ENCODE data around the gene FADS6.

Gene FADS6

DNA sequence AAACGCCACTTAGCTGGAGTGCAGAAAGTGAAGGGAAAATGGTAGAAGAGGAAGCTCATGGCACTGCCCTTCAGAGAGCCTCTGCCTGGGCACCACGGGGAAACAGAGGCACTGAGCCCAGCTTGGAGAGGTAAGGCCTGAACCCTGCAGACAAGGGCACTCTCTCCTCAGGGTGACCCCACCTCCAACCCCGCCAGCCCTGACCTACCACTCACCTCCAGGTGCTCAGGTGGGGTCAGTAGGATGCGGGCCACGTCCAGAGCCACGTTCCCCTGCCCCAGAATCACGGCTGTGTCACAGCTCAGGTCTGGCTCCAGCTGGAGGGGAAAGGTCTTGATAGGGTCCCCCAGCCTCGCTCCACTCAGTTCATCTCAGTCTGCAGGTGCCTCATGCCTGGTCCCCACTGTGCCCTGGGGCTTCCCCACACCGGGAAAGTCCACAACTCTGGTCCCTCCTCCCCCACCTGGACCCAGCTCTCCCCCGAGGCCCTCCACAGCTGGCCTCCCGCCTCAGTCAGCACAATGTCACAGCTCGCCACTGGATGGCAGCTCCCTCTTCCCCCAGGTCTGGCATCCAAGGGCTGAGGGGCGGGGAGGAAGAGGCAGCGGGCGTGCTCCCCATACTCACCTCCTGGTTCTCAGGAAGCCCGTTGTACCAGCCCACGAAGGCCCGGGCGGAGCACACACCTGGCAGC is 27.8 kb downstream of the FADS6 start:
- DNase-seq, result no peak

DNA sequence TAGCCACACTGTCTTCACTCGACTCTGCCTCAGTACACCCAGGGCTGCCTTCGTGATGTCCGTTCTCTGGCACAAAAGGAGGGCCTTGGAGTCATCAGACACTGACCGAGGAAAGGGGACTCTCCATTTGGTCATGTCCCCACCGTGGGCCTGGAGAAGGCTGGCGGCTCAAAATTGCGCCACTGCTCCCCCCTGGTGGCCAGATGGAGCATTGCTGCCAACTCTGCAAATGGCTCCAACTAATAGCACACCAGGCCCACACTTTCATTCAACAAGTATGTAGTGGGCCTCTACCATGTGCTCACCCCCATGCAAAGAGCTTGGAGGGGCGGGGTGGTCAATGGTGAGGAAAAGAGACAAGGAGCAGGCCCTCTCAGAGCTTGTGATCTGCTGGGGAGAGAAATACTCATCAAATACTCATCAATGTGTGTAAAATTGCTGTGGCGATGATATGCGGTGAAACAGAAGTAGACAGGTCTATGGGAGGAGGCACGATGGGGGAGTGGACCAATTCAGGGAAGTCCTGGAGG is 28.5 kb downstream of the FADS6 start:
- DNase-seq, result no peak

DNA sequence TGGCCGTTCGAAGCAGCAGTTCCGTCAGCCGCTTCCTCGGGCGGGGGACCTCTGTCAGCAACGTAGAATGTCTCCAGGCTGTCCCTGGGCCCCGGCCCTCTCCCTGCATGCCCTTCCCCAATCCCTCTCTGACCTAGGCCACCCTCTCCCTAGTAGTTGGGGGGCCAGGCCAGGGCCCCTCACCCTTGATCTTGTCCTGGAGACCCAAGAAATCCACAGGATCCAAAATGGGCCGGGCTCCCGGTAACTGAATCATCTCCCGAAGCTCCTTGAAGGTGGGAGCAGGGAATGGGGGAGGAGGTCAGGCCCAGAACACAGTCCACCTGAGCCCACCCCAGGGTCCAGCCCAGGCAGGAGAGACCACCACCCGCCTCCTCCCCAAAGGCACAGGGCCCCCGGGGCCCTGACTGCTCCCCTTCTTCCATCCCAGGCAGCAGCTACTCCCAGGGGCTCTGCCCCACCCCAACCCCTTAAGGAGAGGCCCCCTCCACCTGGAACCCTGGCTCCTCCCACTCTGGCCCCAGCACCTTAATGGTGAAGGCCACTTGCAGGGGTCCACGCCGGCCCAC is 29.1 kb downstream of the FADS6 start:
- DNase-seq, result no peak

DNA sequence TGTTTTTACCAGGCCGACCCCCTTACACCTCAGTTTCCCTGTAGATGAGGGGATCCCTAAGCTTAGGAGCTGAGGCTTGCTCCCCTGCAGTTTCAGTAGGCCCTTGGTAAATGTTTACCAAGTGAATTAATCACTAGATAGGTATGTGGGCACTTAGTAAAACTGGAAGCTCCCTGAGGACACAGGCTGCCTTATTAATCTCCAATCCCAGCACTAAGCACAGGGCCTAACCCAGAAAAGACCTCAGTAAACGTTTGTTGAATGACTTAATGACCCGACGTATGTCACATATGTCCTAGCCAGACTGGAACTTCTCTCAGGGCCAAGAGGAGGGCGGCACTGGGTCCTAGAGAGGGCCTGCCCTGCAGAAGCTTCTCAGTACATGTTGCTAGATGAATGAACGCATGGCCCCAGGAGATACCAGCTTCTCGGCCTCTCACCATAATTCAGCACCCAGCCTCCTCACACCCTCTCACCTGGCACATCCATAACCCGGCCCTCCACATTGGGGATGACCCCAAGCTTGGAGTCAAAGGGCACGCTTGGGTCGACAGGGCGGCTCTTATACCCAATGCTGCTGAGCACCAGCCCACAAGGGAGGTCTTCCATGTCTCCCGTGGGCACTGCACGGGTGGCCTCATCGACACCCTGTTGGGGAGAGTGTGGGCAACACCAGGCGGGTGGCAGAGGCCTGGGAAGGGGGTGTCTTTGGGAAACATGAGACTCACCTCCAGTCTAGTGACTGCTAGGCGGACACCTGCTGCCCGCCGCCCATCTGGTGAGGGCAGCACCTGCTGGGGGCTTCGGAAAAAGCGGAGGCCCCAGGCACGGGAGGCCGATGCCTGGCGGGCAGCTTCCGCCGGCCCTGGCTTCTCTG is 29.8 kb downstream of the FADS6 start:
- no peak for DNase-seq

DNA sequence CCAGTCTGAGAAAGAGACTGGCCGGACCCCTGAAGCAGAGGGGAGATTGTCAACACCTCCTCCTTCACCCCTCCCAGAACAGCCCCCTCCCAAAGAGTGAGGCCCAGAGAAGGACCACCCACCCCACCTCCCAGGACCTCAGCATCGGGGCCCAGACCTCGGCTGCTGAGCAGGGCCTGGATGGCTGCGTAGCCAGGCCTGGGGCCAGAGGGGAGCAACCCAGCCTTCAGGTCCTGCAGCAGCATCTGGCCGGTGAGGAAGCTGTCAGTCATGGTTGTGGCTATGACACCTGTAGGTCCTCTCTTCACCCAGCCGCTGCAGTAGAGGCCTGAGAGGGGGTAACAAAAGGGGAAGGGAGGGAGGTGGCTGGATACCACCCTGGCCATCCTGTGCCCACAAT is 30.5 kb downstream of the FADS6 start:
- no peak for DNase-seq

DNA sequence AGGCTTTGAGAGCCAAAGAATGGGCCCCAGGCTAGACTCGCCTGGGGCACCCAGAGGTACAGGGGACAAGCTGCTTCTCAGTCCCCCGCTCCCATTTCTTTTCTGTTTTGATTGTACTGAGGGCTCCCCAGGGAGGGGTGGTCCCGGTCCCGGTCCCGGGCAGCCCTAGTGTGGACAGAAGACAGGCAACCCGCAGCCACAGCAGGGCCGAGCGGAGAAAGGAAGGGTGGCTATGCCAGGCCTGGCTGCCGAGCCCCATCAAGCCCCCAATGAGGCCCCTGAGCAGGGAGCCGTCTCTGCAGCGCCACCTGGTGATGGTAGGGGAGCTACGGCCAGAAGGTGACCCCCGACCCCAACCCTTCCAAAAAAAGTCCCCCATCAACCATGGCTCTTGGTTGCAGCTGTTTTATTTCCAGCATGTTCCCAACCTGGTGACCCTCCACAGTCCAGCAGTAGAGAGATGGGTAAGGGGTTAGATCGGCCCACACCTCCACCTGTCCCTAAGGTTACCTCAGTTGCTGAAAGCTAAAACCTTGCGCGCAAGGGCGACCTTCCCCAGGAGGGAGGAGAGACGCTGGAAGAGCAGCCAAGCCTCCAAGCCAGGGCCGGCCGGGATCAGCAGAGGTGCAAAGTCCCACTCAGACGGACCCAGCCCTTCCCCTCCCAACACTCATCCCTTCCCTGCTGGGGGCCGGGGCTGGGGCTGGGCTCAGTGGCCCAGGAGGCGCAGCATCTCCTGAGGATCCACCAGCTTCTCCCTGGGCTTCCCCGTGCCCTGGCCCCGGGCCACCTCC is 31.1 kb downstream of the FADS6 start:
- no peak for DNase-seq

DNA sequence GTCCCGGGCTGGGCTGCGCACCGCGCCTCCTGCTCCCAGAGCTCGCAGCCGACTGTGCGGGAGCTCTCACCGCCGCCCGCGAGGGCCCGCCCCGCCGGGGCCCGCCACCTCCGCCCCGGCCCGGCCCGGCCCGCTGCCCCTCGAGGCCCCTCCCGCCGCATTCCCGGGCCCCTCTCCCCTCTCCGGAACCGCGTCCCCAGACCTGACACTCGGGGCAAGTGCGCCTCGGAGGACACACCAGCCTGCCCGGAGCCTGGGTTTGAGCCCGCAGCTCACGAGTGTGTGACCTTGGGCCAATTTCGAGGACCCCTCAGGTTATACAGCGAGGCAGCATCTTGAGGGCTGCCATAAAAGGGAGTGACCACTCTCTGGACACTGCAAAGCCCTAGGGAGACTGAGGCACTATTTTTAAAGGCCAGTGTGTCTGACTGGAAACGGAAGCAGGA is 31.7 kb downstream of the FADS6 start:
- no peak for DNase-seq

DNA sequence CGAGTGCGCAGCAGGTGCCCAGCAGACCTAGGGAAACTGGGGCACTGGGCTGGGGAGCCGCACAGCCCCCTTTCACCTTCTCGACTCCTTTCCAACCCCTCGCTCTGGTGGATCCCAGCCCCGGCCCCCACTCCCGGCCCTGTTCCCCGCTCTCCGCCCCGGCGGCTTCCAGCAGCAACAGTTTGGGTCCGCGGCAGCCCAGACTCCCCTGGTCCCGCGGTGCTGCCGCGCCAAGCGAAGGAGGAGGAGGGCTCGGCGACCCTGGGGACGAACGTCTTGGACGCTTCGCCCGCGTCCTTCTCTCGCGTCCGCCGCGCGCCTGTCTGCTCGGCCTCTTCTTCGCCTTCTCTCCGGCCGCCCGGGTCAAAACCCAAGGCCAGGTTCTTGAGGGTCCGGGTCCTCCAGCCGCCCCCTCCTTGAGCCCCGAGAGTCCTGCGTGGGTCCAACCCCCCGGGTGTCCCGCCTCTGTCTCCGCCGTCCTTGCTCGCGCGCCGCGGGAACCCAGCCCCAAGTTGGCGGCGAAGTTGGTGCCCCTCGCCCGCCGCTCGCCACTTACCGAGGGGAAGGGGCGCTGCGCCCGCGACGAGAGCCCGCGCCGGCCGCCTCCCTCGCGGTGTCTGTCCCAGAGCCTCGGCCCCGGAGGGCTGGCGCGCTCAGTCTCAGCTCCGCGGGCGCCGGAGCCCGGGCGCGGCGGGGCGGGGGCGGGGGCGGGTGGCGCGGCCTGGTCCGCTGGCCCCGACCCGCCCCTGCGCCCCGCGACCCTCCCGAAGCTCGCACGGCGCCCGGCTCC is 32.4 kb downstream of the FADS6 start:
- DNase-seq, result no peak

DNA sequence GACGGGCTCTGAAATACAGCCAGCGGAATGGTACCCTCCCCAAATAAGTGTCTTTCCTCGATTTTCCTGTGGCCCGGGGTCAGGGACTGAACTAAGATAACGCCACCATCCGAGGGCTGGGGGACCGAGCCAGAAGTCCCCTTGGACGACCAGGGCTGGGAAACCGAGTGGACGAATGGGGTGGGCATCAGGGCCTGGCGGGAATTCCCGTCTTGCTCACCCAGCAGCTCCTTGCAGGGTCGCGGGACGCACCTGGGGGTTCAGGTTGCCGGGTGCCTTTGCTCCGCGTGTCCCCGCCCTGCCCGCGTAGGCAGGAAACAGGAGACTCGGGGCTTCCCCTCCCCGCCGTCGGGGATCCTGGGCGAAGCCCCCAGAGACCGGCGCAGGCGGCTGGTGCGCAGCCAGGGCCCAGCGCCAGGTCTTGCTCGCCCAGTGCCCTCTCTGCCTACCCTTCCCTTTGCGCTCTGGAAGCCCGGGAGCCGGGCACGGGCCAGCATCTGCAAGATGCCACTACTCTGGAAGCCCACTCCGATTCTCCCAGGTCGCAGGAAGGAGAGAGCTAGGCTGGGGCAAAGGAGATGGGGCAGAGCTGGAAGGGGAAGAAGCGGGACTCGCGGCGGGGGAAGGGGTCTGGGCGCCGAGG is 33.1 kb downstream of the FADS6 start:
- no peak for DNase-seq

DNA sequence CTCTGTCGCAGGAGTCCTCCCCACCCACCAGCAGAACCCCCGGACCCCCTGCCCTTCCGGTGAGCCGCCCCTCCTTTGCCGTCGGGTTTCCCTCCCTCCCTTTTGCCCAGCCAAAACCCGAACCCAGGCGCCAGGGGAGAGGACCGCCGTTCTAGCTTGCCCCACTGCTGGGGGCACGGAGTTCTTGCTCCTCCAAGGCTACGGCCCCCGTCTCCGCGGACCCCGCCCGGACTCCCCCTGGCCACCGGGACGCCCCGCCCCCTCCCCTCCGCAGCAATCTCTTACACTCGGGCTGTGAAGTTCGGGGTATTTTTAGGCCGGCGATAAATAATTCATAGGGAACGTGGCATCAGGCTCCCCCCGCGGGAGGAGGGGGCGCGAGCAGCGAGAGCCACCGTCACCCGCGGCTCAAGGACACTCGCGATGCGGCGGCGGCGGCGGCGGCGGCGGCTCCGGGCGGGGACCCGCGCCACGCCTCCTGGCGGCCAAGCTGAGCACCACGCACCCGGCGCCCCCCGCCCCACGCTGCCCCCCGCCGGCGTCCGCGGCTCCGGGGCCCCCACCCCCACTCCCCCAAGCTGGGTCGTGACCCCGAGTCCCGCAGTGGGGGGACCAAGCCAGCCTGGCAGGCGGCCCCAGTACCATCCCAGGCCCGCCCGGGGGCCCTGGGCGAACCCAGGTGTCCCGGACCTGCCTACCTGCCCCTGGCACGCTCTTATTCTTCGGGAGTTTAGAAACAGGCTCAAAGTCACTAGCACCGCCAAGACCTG is 33.8 kb downstream of the FADS6 start, which contains the start of gene GRIN2C:
Gene GRIN2C (minus strand): TSS at position 427 of the 770 bp plus-strand sequence. CDS start 4,793 bp downstream, outside the sequence.
- DNase-seq, result no peak

DNA sequence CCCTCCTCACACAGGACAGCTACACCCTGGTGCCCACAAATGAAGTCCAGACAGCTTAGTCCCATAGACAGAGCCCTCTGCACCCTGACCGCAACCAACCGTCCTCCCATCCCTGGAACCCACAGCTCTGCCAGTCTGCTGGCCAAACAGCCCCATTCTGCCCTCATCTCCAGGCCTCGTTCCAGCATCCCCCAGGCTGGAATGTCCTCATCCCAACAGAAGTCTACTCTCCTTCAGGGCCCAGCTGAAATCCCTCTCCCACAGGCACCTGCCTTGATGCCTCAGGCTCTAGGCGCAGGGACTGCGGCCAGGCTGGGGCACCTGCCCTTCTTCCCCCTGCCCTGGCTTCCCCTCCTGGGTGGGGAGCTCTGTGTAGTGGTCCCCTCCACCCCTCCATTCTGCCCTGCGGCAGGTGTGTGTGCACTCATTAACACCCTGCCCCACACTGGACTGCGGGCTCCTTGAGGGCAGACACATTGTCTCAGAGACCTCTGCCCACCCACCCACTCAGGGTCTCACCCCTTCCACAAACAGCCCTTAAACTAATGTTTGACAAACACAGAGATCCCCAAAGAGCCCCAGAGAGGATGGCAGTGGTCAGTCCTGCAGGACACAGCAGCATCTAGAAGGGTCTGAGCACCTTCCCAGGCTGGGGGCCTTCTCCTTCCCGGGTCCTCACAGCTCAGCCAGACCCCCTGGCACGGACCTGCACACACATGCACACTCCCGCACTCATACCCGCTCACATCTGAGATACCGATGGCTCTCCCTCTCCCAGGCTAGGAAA is 34.6 kb downstream of the FADS6 start:
- DNase-seq, result no peak

DNA sequence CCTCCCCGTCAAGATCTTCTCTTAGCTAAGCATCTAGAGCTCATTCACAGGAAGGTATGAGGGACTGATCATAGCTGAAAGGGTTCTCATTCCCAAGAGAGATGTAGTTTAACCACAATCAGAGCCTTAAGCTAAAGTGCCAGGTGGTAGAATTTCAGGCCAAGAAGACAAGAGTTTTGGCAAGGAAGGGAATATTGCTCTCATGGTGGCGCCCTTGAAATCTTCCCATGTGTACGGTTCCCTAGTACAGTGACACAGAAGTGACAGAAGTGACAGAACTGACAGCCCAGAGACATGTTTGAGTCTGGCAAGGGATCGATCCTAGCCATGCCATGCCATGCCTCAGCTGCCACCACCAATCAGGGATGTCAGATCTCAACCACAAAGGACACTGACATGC is 36.2 kb downstream of the FADS6 start:
- DNase-seq, result no peak

DNA sequence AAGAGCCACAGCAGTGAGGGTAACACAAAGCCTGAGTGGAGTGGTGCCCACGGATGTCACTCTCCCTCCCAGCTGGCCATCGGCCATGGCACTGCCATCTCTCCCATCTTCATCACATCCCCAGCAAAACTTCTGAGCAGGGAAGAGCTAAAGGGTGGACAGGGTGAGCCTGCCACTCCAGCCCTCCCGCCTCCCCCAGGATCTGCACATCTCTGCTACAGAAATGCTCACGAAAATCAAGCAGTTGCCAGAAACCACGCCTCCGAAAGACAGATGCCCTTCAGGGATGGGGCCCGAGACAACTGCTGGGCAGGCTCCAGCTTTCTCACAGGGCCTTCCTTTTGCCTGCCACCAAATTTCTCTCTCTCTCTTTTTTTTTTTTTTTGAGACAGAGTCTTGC is 37.3 kb downstream of the FADS6 start:
- no peak for DNase-seq

DNA sequence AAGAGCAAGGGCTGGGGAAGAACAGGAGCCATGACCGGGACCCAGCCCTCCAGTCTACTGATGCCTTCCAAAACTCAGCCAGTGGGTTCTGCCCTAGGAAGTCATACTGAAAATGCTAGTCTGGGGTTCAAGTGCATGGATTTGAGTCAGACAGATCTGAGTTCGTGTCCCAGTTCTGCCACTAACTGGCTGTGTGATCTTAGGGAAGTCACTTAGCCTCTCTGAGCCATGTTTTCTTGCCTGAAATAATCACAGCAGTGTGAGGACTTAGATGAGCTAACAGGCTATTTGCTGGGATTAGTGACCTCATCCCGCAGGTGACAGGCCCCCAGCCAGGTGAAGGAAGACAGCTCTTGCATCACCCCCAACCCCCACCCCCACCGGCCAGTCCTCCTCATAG is 38.1 kb downstream of the FADS6 start:
- no peak for DNase-seq

DNA sequence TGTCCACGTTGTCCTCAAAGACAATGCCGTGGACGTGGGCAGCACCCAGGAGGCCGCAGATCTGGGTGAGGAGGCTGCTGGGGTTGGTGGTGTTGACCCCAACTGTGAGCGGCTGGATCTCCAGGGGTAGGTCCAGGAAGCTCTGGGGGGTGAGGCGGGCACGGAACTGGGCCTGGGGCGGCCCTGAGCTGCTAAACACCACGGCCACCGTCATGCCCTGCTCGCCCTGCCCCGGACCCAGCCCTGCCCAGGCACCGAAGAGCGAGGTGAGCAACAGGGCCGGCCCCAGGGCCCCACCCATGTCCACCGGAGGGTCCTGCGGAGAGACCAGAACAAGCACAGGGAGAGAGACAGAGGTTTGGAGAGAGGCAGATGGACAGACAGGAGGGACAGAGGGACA is 38.6 kb downstream of the FADS6 start:
- DNase-seq, result no peak

DNA sequence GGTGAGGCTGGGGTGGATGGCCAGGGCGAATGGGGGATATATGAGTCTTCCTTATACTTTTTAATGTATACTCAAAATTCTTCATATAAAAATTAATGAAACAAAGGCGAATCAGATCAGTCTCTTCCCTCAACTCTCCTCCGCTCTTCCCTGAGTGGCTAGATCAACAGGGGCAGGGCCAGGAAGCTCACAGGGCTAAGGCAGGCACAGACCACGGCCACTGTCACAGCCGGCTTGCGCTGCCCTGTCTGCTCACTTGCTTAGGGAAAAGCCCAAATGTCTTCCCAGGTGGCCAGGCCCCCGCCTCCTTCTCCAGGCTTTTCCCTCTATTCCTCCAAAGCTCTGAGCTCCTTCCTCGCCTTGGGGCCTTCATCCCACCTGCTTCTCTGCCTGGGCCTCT is 39.8 kb downstream of the FADS6 start:
- no peak for DNase-seq

DNA sequence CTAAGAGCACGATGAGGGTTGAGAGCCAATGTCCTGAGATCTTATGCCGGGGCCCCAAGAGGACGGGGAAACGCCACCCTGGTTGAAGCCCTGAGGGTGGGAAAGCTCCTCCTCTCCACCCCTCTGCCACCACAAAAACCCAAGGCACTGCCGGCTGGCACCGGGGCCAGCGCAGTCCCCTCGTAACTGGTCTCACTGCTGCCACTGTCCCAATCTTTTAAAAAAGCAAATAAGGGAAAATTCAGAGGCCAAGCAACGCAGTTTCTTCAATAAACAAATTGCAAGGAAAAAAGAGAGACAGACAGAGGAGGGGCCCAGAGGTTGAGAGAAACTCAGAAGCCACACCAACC is 40.4 kb downstream of the FADS6 start:
- DNase-seq, result no peak

DNA sequence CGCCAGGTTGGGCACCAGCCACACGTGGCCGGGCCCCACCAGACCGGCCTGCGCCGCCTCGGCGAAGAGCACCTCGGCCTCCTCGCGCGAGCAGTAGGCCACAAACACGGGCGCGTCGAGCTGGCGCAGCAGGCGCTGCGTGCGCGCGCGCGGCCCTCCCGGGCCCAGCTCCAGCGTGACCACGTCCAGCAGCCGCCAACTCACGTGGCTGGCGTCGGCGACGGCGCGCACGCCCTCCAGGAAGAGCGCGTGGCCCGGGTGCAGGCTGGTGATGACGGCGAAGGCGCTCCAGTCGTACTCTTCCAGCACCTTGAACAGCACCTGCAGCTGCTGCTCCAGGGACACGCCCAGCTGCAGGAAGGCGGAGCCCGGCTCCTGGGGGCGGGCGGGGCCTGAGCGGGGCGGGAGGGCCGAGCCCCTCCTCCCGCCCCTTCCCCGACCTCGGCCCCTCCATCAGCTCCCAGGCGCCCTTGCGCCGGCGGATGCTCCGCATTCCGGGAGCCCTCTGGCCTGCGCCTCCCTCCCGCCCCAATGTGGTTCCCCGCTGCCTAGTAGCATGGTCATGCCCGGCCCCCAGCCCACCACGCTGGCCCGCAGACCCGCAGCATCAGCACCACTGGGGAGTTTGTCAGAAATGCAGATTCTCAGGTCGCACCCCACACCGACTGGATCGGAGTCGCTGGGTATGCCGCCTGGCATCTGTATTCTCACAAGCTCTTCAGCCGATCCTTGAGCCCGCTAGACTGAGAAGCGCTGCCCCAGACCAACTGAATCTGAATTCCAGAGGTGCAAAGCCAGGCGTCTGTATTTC is 41.0 kb downstream of the FADS6 start:
- DNase-seq, result no peak
